PC-3 (cell line): ENCODE results near the gene NOX3. TPM values are rescaled to one million over a fixed set of nuclear protein-coding genes. Genes with fewer than 3 reads are reported as not detected.

ENCODE experiments used
- ATAC-seq: fragments of 200-7000 bp; cut with Tn5 transposase; 2 replicates; pipeline ENCODE4 v1.9.1; 2020; ENCODE audit warnings: mild to moderate bottlenecking, moderate library complexity
- BruUV-seq: library from RNA; stranded (reverse); fragments of 400-500 nt; replicated peaks from 2 replicates; lab custom pipeline; 2021; lab: Mats Ljungman, UMichigan
- CTCF ChIA-PET: fragments of 300-600 bp; sonication (Branson Sonifier 250); formaldehyde crosslinking; loops from one replicate; lab custom pipeline; 2022; ENCODE audit warnings: antibody characterized with exemption; lab: Charles Lee
- POLR2A ChIA-PET: fragments of 300-600 bp; sonication (Branson Sonifier 250); formaldehyde crosslinking; loops from one replicate; lab custom pipeline; 2022; ENCODE audit warnings: antibody characterized with exemption; ENCODE audit not compliant: unreplicated experiment; lab: Charles Lee
- DNase-seq: peaks from one replicate; pipeline ENCODE4 v3.0.0-alpha.2; 2015
- H2AFZ ChIP-seq: fragments of 300-600 bp; sonication (generic); 2 replicates; pipeline ENCODE4 v1.6.0; 2016; ENCODE audit warnings: antibody characterized with exemption, low read length
- H3F3A ChIP-seq: fragments of 300-600 bp; sonication (generic); one replicate; pipeline ENCODE4 v1.6.0; 2017; ENCODE audit warnings: antibody characterized with exemption, low read length, control low read depth, mild to moderate bottlenecking; ENCODE audit not compliant: unreplicated experiment
- H3K27ac ChIP-seq: fragments of 300-600 bp; sonication (generic); 2 replicates; pipeline ENCODE4 v1.5.1; 2016; ENCODE audit warnings: mild to moderate bottlenecking, low read length
- H3K27me3 ChIP-seq: fragments of 300-600 bp; sonication (generic); 2 replicates; pipeline ENCODE4 v1.6.1; 2016; ENCODE audit warnings: low read length, mixed read lengths
- H3K36me3 ChIP-seq: fragments of 300-600 bp; sonication (generic); 2 replicates; pipeline ENCODE4 v1.6.1; 2016; ENCODE audit warnings: low read depth, mixed run types, low read length, mixed read lengths
- H3K4me1 ChIP-seq: fragments of 300-600 bp; sonication (generic); 2 replicates; pipeline ENCODE4 v1.5.1; 2016; ENCODE audit warnings: low read length; ENCODE audit not compliant: insufficient read depth
- H3K4me2 ChIP-seq: fragments of 300-600 bp; sonication (generic); 2 replicates; pipeline ENCODE4 v1.6.0; 2016; ENCODE audit warnings: low read length
- H3K4me3 ChIP-seq: fragments of 300-600 bp; sonication (generic); 2 replicates; pipeline ENCODE4 v1.5.1; 2016; ENCODE audit warnings: mild to moderate bottlenecking, low read length, mixed read lengths
- H3K79me2 ChIP-seq: fragments of 300-600 bp; sonication (generic); 2 replicates; pipeline ENCODE4 v1.6.1; 2017; ENCODE audit warnings: low read length, mixed read lengths
- H3K9ac ChIP-seq: fragments of 300-600 bp; sonication (generic); 2 replicates; pipeline ENCODE4 v1.6.0; 2016; ENCODE audit warnings: mild to moderate bottlenecking, low read length
- H3K9me2 ChIP-seq: fragments of 300-600 bp; sonication (generic); replicated peaks from 2 replicates; pipeline ENCODE4 v1.6.1; 2016; ENCODE audit warnings: mixed run types, low read length, mixed read lengths
- H3K9me3 ChIP-seq: fragments of 300-600 bp; sonication (generic); 2 replicates; pipeline ENCODE4 v1.6.1; 2016; ENCODE audit warnings: low read length, mixed read lengths
- H4K20me1 ChIP-seq: fragments of 300-600 bp; sonication (generic); 2 replicates; pipeline ENCODE4 v1.6.1; 2016; ENCODE audit warnings: low read length, mixed read lengths
- EZH2 ChIP-seq: fragments of 300-600 bp; sonication (generic); IDR thresholded peaks from one replicate; pipeline ENCODE4 v1.6.1; 2017; ENCODE audit warnings: antibody characterized with exemption, mild to moderate bottlenecking, low read length; ENCODE audit not compliant: unreplicated experiment
- EZH2phosphoT487 ChIP-seq: fragments of 300-600 bp; sonication (generic); IDR thresholded peaks from 2 replicates; pipeline ENCODE4 v1.6.1; 2018; ENCODE audit warnings: mild to moderate bottlenecking, antibody characterized with exemption, low read length, borderline replicate concordance
- intact Hi-C: fragments of 100-400 bp; cut with micrococcal nuclease; formaldehyde crosslinking; loops from 2 replicates; pipeline ENCODE4 v1.9.0; 2023
- total RNA-seq: library from RNA; depleted of rRNA; stranded (reverse); fragments of >200 nt; gene quantifications from 2 replicates; pipeline ENCODE4 v1.2.3, GENCODE V29; 2014
- TF ChIP-seq, protein P1 (sequence below): fragments of 300-600 bp; sonication (generic); conservative IDR thresholded peaks from 2 replicates; pipeline ENCODE4 v1.5.1; 2017; ENCODE audit warnings: antibody characterized with exemption, low read depth, mild to moderate bottlenecking, low read length

The NOX3 gene
- total RNA-seq, 1 experiment from 2014 or later: not detected

GRCh38 chr6:155374681-155375080 lies 81.0 kb downstream of the NOX3 start:
- no peak for ATAC-seq
- Histone ChIP-seq H3F3A (no peaks in the 10 kb centered on the region), H3K9ac (no peak overlapping the region), H3K27me3 (no peaks in the 10 kb centered on the region), H3K79me2 (no peaks in the 10 kb centered on the region), H3K27ac (no peak overlapping the region), H3K36me3 (no peaks in the 10 kb centered on the region), H3K4me2 (no peak overlapping the region), H3K4me1 (peaks cover 19% of the 10 kb centered on the region), H3K9me3 (no peaks in the 10 kb centered on the region), H3K9me2 (no peaks in the 10 kb centered on the region), H3K4me3 (no peak overlapping the region), H2AFZ (no peak overlapping the region), H4K20me1 (no peaks in the 10 kb centered on the region)
- TF ChIP-seq EZH2 (no peak), EZH2phosphoT487 (no peak)
- TF ChIP-seq, protein P1, sequence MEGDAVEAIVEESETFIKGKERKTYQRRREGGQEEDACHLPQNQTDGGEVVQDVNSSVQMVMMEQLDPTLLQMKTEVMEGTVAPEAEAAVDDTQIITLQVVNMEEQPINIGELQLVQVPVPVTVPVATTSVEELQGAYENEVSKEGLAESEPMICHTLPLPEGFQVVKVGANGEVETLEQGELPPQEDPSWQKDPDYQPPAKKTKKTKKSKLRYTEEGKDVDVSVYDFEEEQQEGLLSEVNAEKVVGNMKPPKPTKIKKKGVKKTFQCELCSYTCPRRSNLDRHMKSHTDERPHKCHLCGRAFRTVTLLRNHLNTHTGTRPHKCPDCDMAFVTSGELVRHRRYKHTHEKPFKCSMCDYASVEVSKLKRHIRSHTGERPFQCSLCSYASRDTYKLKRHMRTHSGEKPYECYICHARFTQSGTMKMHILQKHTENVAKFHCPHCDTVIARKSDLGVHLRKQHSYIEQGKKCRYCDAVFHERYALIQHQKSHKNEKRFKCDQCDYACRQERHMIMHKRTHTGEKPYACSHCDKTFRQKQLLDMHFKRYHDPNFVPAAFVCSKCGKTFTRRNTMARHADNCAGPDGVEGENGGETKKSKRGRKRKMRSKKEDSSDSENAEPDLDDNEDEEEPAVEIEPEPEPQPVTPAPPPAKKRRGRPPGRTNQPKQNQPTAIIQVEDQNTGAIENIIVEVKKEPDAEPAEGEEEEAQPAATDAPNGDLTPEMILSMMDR: no peak
- DNase-seq: no peak
- ChIA-PET POLR2A (no interaction called here), CTCF (no interaction called here)
- BruUV-seq: no TSS peak
- intact Hi-C loops: no loop called here

GRCh38 chr6:155373276-155373675 lies 82.4 kb downstream of the NOX3 start:
- no peak for ATAC-seq
- Histone ChIP-seq H2AFZ (no peak overlapping the region), H3K4me2 (no peak overlapping the region), H3K27me3 (no peaks in the 10 kb centered on the region), H3K9ac (no peak overlapping the region), H3K4me3 (no peak overlapping the region), H3K9me2 (no peaks in the 10 kb centered on the region), H3K9me3 (no peaks in the 10 kb centered on the region), H3K36me3 (no peaks in the 10 kb centered on the region), H3K27ac (no peak overlapping the region), H3K4me1 (peaks cover 19% of the 10 kb centered on the region), H3K79me2 (no peaks in the 10 kb centered on the region), H4K20me1 (no peaks in the 10 kb centered on the region), H3F3A (no peaks in the 10 kb centered on the region)
- intact Hi-C loops: no loop called here
- TF ChIP-seq EZH2: no peak
- TF ChIP-seq, protein P1: no peak
- TF ChIP-seq EZH2phosphoT487: no peak
- CTCF ChIA-PET: no interaction called here
- no TSS peak for BruUV-seq
- DNase-seq: no peak
- POLR2A ChIA-PET: no interaction called here

- no peak overlapping the region for H3K4me2 ChIP-seq
- no peak overlapping the region for H3K4me3 ChIP-seq
- no peaks in the 10 kb centered on the region for H3K36me3 ChIP-seq
- ChIA-PET CTCF (no interaction called here), POLR2A (no interaction called here)
- no peak for TF ChIP-seq EZH2
- TF ChIP-seq, protein P1: no peak
- peaks cover 10% of the 10 kb centered on the region for H3K4me1 ChIP-seq
- no peak overlapping the region for H2AFZ ChIP-seq
- H4K20me1 ChIP-seq: no peaks in the 10 kb centered on the region
- ATAC-seq (no peak), DNase-seq (no peak)
- no peaks in the 10 kb centered on the region for H3K27me3 ChIP-seq
- H3K9me3 ChIP-seq: no peaks in the 10 kb centered on the region
- H3K27ac ChIP-seq: no peak overlapping the region
- intact Hi-C loops: no loop called here
- no peaks in the 10 kb centered on the region for H3K79me2 ChIP-seq
- no peak overlapping the region for H3K9ac ChIP-seq
- no peaks in the 10 kb centered on the region for H3F3A ChIP-seq
- BruUV-seq: no TSS peak
- H3K9me2 ChIP-seq: no peaks in the 10 kb centered on the region
Measured at GRCh38 chr6:155372256-155372655, 83.4 kb downstream of the NOX3 start.
